Measurements from ENCODE around the gene PRPF8.
A peak's percentile ranks its signal among the peaks of the same experiment; 100 is the strongest.
"Not testable (repeated sequence)": the region's sequence is repeated elsewhere in the genome, so short reads cannot be mapped to it uniquely, and the experiment has no call there.

PRPF8 gene

DNA sequence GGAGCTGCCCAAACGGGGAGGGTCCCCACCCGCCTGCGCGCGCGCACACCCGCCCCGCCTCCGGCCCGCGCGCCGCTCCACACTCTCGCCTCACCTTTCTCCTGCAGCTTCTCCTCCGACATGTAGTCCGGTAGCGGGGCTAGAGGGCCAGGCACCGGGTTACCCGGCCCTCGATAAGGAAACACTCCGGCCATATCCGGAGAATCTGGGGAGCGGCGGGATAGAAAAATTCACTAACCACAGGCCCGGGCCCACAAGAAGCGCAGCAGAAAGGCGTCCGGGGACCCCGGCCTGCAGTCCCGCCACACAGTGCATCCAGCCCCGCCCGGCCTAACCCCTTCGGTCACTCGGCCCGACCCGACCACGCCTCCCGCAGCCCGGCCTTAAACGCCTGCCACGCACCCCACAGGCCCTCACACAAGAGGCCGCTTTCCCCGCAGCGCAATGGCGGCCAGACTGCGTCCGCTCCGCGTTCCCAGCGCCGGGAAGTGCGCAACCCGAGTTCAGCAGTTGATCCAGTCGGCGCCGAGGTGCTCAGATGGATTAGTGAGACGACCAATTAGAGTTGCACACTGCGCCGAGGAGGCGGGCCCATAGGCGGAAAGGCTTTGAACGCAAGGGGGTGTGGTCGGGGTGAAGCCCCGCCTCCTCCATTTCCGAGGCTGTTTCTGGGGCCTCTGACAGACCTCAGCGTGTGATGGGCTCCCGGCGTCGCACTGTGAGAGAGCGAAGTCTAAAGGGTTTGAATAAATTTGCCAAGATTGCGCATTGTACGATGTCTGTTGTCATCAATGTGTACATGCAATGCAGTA lies at the start of gene PRPF8:
Gene PRPF8, minus strand, starts transcription at position 490 of the 812 bp plus-strand sequence. Its CDS starts 296 bp downstream, at position 194.
- peak; percentile 99 for DNase-seq

DNA sequence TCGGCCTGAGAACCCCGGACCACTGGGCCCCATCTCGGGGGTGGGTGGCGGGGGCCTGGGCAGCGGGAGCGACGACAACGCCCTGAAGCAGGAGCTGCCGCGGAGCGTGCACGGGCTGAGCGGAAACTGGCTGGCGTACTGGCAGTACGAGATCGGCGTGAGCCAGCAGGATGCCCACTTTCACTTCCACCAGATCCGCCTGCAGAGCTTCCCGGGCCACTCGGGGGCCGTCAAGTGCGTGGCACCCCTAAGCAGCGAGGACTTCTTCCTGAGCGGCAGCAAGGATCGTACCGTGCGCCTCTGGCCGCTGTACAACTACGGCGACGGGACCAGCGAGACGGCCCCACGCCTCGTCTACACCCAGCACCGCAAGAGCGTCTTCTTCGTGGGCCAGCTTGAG lies 49.1 kb upstream of the PRPF8 start:
- no peak for DNase-seq

DNA sequence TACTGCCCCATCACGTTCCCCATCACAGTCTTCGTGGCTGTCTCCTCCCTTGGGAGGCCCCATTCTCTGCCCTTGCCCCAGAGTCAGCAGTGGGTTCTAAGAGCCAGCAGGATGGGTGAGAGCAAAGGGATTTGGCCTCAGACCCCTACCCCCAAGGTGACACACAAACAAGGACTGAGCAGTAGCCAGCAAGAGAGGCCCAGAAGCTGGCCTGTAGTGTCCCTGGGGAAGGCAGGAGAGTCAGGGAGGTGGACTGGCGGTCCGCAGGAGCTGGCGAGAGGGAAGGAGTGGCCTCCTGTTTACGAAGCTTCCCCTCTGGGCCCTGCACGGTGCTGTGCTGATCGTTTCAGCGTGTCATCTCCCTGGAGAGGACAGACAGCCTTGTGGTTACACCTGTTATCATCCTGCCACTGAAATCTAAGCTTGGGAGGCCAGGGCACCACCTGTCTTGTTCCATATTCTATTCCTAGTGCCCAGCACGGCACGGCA lies 48.2 kb upstream of the PRPF8 start:
- DNase-seq, result no peak

- DNase-seq, result no peak
Measured at GRCh38 chr17:1732241-1732832, 47.7 kb upstream of the PRPF8 start.

- DNase-seq, result no peak
Measured at GRCh38 chr17:1731194-1731506, 46.5 kb upstream of the PRPF8 start.

- DNase-seq, result no peak
Measured at GRCh38 chr17:1730326-1731193, 45.9 kb upstream of the PRPF8 start.

- no peak for DNase-seq
Measured at GRCh38 chr17:1729966-1730325, 45.3 kb upstream of the PRPF8 start.

GRCh38 chr17:1727876-1728630 lies 43.4 kb upstream of the PRPF8 start:
- no peak for DNase-seq

GRCh38 chr17:1727258-1727789 lies 42.7 kb upstream of the PRPF8 start:
- no peak for DNase-seq

DNA sequence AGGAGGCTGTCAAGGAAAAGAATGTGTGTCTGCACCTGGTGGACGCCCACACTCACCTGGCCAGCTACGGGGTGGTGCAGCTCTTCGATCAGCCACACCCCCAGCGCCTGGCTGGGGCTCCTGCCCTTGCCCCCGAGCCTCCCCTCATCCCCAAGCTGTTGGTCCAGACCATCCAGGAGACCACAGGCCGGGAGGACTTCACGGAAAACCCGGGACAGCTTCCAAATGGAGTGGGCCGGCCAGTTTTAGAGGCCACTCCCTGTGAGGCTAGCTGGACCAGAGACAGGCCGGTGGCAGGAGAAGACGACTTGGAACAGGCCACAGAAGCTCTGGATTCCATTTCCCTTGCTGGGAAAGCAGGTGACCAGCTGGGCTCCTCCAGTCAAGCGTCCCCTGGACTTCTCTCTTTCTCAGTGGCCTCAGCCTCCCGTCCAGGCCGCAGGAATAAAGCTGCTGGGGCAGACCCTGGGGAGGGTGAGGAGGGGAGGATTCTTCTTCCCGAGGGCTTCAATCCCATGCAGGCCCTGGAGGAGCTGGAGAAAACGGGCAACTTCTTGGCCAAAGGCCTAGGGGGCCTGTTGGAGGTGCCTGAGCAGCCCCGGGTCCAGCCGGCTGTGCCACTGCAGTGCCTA lies 42.1 kb upstream of the PRPF8 start:
- DNase-seq, result no peak

DNA sequence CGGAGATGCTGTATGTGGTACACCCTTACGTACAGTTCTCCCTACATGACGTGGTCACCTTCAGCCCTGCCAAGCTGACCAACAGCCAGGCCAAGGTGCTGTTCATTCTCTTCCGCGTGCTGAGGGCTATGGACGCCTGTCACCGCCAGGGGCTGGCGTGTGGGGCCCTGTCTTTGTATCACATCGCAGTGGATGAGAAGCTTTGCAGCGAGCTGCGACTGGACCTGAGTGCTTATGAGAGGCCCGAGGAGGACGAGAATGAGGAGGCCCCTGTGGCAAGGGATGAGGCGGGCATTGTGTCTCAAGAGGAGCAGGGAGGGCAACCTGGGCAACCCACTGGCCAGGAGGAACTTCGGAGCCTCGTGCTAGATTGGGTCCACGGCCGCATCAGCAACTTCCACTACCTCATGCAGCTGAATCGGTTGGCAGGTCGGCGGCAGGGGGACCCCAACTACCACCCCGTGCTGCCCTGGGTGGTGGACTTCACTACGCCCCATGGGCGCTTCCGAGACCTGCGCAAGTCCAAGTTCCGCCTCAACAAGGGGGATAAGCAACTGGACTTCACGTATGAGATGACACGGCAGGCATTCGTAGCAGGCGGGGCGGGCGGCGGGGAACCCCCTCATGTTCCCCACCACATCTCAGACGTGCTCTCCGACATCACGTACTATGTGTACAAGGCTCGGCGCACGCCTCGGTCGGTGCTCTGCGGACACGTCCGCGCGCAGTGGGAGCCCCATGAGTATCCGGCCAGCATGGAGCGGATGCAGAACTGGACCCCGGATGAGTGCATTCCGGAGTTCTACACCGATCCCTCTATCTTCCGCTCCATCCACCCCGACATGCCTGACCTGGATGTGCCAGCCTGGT lies 41.2 kb upstream of the PRPF8 start:
- DNase-seq, result no peak

DNA sequence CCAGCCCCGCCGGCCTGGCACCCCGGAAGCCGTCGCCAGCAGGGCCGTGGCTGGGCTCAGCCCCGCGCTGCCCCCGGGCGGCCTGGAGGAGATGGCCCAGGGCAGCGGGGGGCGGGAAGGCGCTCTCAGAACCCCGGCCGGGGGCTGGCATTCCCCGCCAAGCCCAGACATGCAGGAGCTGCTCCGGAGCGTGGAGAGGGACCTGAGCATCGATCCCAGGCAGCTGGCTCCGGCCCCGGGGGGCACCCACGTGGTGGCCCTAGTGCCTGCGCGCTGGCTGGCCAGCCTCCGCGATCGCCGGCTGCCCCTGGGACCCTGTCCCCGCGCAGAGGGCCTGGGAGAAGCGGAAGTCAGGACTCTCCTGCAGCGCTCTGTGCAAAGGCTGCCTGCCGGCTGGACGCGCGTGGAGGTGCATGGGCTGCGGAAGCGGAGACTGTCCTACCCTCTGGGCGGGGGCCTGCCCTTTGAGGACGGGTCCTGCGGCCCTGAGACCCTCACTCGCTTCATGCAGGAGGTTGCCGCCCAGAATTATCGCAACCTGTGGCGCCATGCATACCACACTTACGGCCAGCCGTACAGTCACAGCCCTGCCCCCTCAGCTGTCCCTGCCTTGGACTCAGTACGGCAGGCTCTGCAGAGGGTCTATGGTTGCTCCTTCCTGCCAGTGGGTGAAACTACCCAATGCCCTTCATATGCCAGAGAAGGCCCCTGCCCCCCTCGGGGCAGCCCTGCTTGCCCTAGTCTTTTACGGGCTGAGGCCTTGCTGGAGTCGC lies 40.4 kb upstream of the PRPF8 start:
- no peak for DNase-seq

- DNase-seq, result peak; percentile 88
Measured at GRCh38 chr17:1724351-1724868, 39.7 kb upstream of the PRPF8 start, which contains the start of gene WDR81. Gene WDR81 (plus strand): TSS chr17:1724704. CDS start chr17:1724960, 256 bp downstream.

GRCh38 chr17:1722022-1722421 lies 37.4 kb upstream of the PRPF8 start:
- not testable (repeated sequence) for DNase-seq

DNA sequence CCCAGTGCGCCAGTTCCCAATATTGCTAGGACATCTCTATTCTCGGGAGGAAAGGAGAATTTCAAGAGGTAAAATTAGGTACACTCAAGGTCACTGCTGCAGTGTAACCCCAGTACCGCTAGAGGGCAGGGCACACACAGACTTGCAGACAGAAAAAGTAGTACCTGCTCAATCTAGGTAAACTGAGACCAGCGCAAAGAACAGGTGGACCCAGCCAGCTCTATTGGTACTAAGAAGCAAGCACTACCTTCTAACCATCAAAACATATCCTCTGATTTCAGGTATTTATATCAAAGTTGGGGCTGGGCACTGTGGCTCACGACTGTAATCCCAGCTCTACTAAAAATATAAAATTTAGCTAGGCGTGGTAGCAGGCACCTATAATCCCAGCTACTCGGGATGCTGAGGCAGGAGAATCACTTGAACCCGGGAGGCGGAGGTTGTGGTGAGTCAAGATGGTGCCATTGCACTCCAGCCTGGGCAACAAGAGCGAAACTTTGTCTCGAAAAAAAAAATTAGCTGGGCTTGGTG lies 36.3 kb upstream of the PRPF8 start:
- peak; percentile 69 for DNase-seq

GRCh38 chr17:1718362-1719165 lies 33.9 kb upstream of the PRPF8 start:
- DNase-seq, result no peak

DNA sequence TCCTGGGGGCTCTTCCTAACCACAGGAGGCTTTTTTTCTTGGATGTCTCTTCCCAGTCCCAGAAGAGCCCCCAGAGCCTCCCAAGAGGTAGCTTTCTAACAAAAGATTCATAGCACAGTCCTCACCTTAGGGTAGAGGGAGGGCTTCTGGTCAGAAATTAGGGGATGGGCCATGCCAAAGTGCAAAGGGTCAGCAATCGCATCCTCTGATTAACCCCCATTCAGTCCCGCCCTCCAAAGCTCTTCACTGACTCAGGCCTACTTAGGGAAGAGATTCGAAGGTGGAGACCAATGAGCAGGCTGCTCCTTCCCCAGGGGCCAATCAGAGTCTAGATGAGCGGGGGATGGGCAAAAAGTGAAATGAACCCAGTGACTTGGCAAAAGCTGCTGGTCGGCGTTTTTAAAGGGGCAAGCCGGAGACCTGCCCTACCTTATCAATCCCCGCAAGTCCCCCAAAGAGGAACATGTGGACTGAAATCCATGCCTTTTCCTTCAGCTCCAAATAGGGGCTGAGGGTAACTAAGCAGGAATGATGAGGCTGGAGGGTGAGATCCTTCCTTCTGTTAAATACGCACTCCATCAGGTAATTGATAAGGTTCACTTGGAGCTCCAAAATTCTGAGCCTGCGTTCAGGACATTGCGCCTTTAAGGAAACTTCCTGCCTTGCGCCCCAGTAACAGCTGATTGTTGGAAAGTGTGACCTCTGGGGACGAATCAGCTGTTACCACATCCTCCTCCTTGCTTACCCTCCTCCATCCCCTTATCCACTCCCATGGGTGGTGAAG lies 32.4 kb upstream of the PRPF8 start:
- DNase-seq, result peak; percentile 98

All from activated CD4-positive, alpha-beta T cell treated with anti-CD3 and anti-CD28 coated beads, Interleukin-2, amount 50 U/mL, for 16 hours (primary cell).